Measurements from ENCODE around the gene STING1. TPM values are rescaled to one million over a fixed set of nuclear protein-coding genes. Genes with fewer than 3 reads are reported as not detected.

The STING1 gene
- total and polyA plus RNA-seq, 2 of the 13 experiments (the other 11 are each of a cell fraction or from before 2014, with no cell fraction given): 1.3 to 4.4 TPM

DNA sequence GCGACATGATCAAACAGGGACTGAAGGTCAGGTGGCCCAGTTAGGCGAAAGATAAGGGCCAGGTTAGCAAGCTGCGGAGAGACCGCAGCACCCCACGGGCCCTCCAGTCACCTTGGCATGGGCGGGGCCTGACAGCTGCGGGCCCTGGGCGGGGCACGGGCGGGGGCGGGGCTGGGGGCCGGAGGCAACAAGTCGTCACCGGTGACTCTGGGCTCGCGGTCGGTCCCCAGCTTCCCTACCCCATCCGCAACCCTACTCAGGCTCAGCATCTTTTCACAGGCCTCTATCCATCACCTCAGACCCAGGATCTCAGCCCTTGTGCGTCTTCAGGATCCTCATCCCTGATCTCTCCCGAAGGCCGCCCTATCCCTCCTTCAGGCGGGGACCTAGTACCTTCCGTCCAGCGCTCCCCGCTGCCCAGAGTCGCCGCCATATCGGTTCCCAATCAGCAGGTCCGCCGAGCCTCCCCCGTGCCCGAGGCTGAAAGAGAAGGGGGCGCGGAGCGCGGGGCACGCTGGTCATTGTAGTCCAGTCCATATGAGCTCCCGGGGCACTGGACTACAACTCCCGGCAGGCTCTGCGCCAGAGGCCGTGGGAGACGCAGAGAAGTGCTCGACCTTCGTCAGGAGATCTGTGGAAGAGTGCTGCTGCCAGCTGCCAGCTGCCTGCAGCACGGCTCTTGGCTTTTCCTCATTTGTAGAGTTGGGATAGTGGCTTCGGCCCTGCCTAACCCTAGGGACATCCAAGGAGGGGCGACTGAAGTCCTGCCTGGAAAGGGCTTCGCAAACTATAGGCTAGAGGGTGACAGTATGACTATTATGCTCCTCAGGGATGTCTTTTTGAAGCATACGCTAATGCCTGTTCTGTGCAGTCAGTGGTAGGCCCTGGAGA, 43.3 kb downstream of the STING1 start, which contains the start of gene DNAJC18 (continued):
- TF ChIP-seq ZNF83 (CRISPR knock-in tag; IDR thresholded peaks at IDR 0.05; ENCODE audit: borderline replicate concordance) (no peak), NR2C2 (CRISPR knock-in tag; IDR thresholded peaks at IDR 0.05; ENCODE audit: borderline replicate concordance) (peak; percentile 91), JUN (CRISPR knock-in tag; IDR thresholded peaks at IDR 0.05) (no peak), GABPB1 (CRISPR knock-in tag; IDR thresholded peaks at IDR 0.05) (peak; percentile 86), ZNF331 (CRISPR knock-in tag; IDR thresholded peaks at IDR 0.05) (peak; percentile 63; the same call in 1 of the 2 replicates), ZEB1 (IDR thresholded peaks at IDR 0.05; ENCODE audit: insufficient replicate concordance, low read depth) (peak; percentile 11), ZNF691 (CRISPR knock-in tag; IDR thresholded peaks at IDR 0.05; ENCODE audit: borderline replicate concordance, low read depth) (peak; percentile 40; the same call in 1 of the 2 replicates), CREM (IDR thresholded peaks at IDR 0.05) (peak; percentile 83), CREM (CRISPR knock-in tag; IDR thresholded peaks at IDR 0.05) (no peak), ZNF557 (CRISPR knock-in tag; IDR thresholded peaks at IDR 0.05) (no peak), TFDP2 (CRISPR knock-in tag; IDR thresholded peaks at IDR 0.05) (peak; percentile 44), ATF3 (CRISPR knock-in tag; IDR thresholded peaks at IDR 0.05) (no peak; the same call in 1 of the 2 replicates), ERF (CRISPR knock-in tag; IDR thresholded peaks at IDR 0.05) (peak; percentile 38; the same call in 1 of the 2 replicates), GTF2F1 (IDR thresholded peaks at IDR 0.05; ENCODE audit: low read length) (no peak), MYNN (CRISPR knock-in tag; IDR thresholded peaks at IDR 0.05; ENCODE audit: low read depth) (no peak), DDIT3 (CRISPR knock-in tag; IDR thresholded peaks at IDR 0.05) (no peak), ZNF709 (CRISPR knock-in tag; IDR thresholded peaks at IDR 0.05) (0 out of 2 replicates have a peak, but pooled peaks have one; percentile 34), NONO (IDR thresholded peaks at IDR 0.05) (no peak), NONO (CRISPR knock-in tag; conservative IDR thresholded peaks at IDR 0.05) (0 out of 2 replicates have a peak, but pooled peaks have one; percentile 67), FLYWCH1 (CRISPR knock-in tag; IDR thresholded peaks at IDR 0.05) (no peak), NBN (conservative IDR thresholded peaks at IDR 0.05) (no peak), NFATC3 (CRISPR knock-in tag; IDR thresholded peaks at IDR 0.05) (peak; percentile 42; the same call in 1 of the 2 replicates), GLI4 (CRISPR knock-in tag; IDR thresholded peaks at IDR 0.05; ENCODE audit: borderline replicate concordance) (peak; percentile 76; the same call in 1 of the 2 replicates), ELF1 (CRISPR knock-in tag; IDR thresholded peaks at IDR 0.05) (peak; percentile 51; the same call in 1 of the 2 replicates), ZMAT5 (CRISPR knock-in tag; IDR thresholded peaks at IDR 0.05; ENCODE audit: borderline replicate concordance, low read depth) (no peak), PAX8 (CRISPR knock-in tag; IDR thresholded peaks at IDR 0.05; ENCODE audit: borderline replicate concordance) (no peak)
- TF ChIP-seq, protein P1, sequence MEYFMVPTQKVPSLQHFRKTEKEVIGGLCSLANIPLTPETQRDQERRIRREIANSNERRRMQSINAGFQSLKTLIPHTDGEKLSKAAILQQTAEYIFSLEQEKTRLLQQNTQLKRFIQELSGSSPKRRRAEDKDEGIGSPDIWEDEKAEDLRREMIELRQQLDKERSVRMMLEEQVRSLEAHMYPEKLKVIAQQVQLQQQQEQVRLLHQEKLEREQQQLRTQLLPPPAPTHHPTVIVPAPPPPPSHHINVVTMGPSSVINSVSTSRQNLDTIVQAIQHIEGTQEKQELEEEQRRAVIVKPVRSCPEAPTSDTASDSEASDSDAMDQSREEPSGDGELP (IDR thresholded peaks at IDR 0.05; ENCODE audit: borderline replicate concordance, low read depth): peak; percentile 56; the same call in 1 of the 2 replicates

Measured in HepG2 (cell line).